ENCODE measurements around the gene ZNF398.

The ZNF398 gene

GRCh38 chr7:149125863-149126661 lies 21.2 kb upstream of the ZNF398 start, which contains the start of gene ZNF425 (continued):
- TF ChIP-seq ZNF398 (tag by site-specific recombination; IDR thresholded peaks at IDR 0.05) (no peak), ZNF169 (tag by site-specific recombination; IDR thresholded peaks at IDR 0.05) (no peak), ZNF19 (tag by site-specific recombination; IDR thresholded peaks at IDR 0.05; ENCODE audit: low read depth) (no peak), ZNF10 (tag by site-specific recombination; IDR thresholded peaks at IDR 0.05) (no peak), ZSCAN30 (tag by site-specific recombination; IDR thresholded peaks at IDR 0.05) (peak; percentile 91), ZNF785 (tag by site-specific recombination; IDR thresholded peaks at IDR 0.05) (peak; percentile 38; the same call in 1 of the 2 replicates), KLF8 (tag by site-specific recombination; IDR thresholded peaks at IDR 0.05) (peak; percentile 92), ZNF580 (tag by site-specific recombination; IDR thresholded peaks at IDR 0.05) (peak; percentile 61; the same call in 1 of the 2 replicates), ZNF529 (tag by site-specific recombination; IDR thresholded peaks at IDR 0.05; ENCODE audit: insufficient replicate concordance) (no peak), ZNF133 (tag by site-specific recombination; IDR thresholded peaks at IDR 0.05) (no peak), ZNF184 (tag by site-specific recombination; IDR thresholded peaks at IDR 0.05) (no peak), ZIC2 (tag by site-specific recombination; IDR thresholded peaks at IDR 0.05) (peak; percentile 64), SALL2 (tag by site-specific recombination; IDR thresholded peaks at IDR 0.05; ENCODE audit: borderline replicate concordance) (no peak), ZFP37 (tag by site-specific recombination; IDR thresholded peaks at IDR 0.05) (peak; percentile 98), PRDM10 (tag by site-specific recombination; IDR thresholded peaks at IDR 0.05) (peak; percentile 34; the same call in 1 of the 2 replicates), ZNF664 (tag by site-specific recombination; IDR thresholded peaks at IDR 0.05) (peak; percentile 30; the same call in 1 of the 2 replicates), ZNF416 (tag by site-specific recombination; IDR thresholded peaks at IDR 0.05) (0 out of 2 replicates have a peak, but pooled peaks have one; percentile 13), ZSCAN16 (tag by site-specific recombination; IDR thresholded peaks at IDR 0.05) (no peak; the same call in 1 of the 2 replicates), ZNF155 (tag by site-specific recombination; IDR thresholded peaks at IDR 0.05) (no peak), ZNF843 (tag by site-specific recombination; IDR thresholded peaks at IDR 0.05) (peak; percentile 72)
- TF ChIP-seq, protein P1, sequence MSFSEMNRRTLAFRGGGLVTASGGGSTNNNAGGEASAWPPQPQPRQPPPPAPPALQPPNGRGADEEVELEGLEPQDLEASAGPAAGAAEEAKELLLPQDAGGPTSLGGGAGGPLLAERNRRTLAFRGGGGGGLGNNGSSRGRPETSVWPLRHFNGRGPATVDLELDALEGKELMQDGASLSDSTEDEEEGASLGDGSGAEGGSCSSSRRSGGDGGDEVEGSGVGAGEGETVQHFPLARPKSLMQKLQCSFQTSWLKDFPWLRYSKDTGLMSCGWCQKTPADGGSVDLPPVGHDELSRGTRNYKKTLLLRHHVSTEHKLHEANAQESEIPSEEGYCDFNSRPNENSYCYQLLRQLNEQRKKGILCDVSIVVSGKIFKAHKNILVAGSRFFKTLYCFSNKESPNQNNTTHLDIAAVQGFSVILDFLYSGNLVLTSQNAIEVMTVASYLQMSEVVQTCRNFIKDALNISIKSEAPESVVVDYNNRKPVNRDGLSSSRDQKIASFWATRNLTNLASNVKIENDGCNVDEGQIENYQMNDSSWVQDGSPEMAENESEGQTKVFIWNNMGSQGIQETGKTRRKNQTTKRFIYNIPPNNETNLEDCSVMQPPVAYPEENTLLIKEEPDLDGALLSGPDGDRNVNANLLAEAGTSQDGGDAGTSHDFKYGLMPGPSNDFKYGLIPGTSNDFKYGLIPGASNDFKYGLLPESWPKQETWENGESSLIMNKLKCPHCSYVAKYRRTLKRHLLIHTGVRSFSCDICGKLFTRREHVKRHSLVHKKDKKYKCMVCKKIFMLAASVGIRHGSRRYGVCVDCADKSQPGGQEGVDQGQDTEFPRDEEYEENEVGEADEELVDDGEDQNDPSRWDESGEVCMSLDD (tag by site-specific recombination; IDR thresholded peaks at IDR 0.05) = peak; percentile 84
- TF ChIP-seq, protein P2, sequence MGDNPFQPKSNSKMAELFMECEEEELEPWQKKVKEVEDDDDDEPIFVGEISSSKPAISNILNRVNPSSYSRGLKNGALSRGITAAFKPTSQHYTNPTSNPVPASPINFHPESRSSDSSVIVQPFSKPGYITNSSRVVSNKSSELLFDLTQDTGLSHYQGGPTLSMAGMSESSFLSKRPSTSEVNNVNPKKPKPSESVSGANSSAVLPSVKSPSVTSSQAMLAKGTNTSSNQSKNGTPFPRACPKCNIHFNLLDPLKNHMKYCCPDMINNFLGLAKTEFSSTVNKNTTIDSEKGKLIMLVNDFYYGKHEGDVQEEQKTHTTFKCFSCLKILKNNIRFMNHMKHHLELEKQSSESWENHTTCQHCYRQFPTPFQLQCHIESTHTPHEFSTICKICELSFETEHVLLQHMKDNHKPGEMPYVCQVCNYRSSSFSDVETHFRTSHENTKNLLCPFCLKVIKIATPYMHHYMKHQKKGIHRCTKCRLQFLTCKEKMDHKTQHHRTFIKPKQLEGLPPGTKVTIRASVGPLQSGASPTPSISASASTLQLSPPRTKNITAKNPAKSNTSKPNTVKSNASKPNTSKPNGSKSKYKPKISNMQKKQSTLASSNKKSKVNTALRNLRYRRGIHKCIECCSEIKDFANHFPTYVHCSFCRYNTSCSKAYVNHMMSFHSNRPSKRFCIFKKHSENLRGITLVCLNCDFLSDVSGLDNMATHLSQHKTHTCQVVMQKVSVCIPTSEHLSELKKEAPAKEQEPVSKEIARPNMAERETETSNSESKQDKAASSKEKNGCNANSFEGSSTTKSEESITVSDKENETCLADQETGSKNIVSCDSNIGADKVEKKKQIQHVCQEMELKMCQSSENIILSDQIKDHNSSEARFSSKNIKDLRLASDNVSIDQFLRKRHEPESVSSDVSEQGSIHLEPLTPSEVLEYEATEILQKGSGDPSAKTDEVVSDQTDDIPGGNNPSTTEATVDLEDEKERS (tag by site-specific recombination; IDR thresholded peaks at IDR 0.05) = peak; percentile 39; the same call in 1 of the 2 replicates
- TF ChIP-seq, protein P3, sequence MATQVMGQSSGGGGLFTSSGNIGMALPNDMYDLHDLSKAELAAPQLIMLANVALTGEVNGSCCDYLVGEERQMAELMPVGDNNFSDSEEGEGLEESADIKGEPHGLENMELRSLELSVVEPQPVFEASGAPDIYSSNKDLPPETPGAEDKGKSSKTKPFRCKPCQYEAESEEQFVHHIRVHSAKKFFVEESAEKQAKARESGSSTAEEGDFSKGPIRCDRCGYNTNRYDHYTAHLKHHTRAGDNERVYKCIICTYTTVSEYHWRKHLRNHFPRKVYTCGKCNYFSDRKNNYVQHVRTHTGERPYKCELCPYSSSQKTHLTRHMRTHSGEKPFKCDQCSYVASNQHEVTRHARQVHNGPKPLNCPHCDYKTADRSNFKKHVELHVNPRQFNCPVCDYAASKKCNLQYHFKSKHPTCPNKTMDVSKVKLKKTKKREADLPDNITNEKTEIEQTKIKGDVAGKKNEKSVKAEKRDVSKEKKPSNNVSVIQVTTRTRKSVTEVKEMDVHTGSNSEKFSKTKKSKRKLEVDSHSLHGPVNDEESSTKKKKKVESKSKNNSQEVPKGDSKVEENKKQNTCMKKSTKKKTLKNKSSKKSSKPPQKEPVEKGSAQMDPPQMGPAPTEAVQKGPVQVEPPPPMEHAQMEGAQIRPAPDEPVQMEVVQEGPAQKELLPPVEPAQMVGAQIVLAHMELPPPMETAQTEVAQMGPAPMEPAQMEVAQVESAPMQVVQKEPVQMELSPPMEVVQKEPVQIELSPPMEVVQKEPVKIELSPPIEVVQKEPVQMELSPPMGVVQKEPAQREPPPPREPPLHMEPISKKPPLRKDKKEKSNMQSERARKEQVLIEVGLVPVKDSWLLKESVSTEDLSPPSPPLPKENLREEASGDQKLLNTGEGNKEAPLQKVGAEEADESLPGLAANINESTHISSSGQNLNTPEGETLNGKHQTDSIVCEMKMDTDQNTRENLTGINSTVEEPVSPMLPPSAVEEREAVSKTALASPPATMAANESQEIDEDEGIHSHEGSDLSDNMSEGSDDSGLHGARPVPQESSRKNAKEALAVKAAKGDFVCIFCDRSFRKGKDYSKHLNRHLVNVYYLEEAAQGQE (tag by site-specific recombination; IDR thresholded peaks at IDR 0.05) = peak; percentile 61; the same call in 1 of the 2 replicates

Measured in HEK293 (cell line).